GM13977 (cell line): ENCODE measurements around the gene RASGEF1B.

Source experiments
- DNase-seq: peaks from one replicate; pipeline ENCODE4 v3.0.0; 2012; ENCODE audit warnings: low spot score
- CTCF ChIP-seq: IDR thresholded peaks from 2 replicates; pipeline ENCODE4 v1.5.1; 2012; ENCODE audit warnings: mild to moderate bottlenecking, control low read depth; ENCODE audit not compliant: insufficient read depth; ENCODE audit errors: extremely low read depth, missing control alignments
- in situ Hi-C: fragments of 300-500 bp; cut with MboI; formaldehyde crosslinking; loops from one replicate; pipeline ENCODE4 v1.12.0; 2022; ENCODE audit warnings: low sequenced_read_pairs, low pct_unique_long_range_greater_than_20kb, mixed read lengths, inconsistent platforms; ENCODE audit not compliant: unreplicated experiment

Gene RASGEF1B

DNA sequence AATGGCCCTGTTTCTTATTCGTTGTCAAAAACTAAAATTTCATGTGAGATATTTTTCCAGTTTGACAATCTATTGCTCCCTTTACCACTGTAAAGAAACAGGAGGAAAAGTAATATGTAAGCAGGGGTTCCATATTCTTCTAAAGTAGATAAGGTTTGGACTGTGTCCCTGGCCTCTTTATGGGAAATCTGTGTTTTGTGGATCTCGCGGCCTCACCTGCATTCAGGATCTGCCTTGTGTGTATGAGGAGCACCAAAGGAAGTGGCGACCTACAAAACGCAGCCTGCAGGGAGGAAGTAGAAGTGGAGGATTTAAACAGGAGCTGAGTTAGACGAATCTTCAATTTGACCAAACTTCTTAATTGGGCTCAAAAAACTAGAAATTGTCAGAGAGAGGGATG, 67.0 kb downstream of the RASGEF1B start:
- in situ Hi-C loops: loop anchor here (10.0 kb wide), 1 partner anchor 800 kb away; no protein-coding TSS in a partner anchor
- TF ChIP-seq CTCF: no peak
- DNase-seq: no peak

- in situ Hi-C loops: loop anchor here (10.0 kb wide), 1 partner anchor 801 kb away; no protein-coding TSS in a partner anchor
- DNase-seq: no peak
- TF ChIP-seq CTCF: no peak
Observed at GRCh38 chr4:81404294-81404693, 67.4 kb downstream of the RASGEF1B start.

DNA sequence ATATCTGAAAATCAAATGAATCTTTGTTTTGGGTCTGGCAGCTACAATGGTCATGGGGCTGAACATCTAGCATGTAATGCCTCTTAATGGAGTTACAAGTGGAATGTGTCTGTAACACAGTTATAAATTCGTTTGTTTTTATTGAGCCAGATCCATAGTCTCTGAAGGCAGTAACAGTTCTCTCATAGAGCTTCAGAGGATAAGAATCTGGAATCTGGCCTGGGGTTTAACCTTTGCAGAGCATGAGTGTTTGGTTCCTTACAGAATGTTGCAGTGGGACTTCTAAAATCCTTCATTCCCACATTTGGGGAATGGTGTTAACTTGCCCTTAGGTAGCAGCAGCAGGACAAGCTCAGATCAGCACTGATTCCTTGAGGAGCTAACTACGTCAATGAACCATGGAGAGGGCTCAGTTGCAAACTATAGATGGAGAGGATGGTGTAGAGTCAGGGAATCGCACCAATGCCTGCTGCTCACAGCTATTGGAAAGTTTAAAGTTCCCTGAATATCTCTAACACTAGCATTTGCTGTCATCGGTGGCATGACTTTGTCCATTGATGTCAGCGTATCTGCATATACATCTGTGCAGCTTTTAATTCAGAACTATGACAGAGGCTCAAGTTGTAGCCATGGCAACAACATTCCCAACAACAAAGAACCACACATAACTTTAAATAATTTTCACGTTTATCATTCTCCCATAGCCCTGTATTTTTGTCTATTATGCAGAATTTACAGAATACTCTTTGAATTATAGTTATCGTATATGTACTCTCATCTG, 72.2 kb downstream of the RASGEF1B start:
- DNase-seq: no peak
- no peak for TF ChIP-seq CTCF
- in situ Hi-C loops: loop anchor here (10.0 kb wide), 1 partner anchor 805 kb away; no protein-coding TSS in a partner anchor

- no peak for DNase-seq
- in situ Hi-C loops: no loop called here
- TF ChIP-seq CTCF: no peak
Observed at GRCh38 chr4:81398379-81398778, 73.3 kb downstream of the RASGEF1B start.

GRCh38 chr4:81397635-81398034, 74.1 kb downstream of the RASGEF1B start:
- no peak for DNase-seq
- in situ Hi-C loops: no loop called here
- no peak for TF ChIP-seq CTCF

GRCh38 chr4:81395239-81395638, 76.5 kb downstream of the RASGEF1B start:
- TF ChIP-seq CTCF: no peak
- in situ Hi-C loops: no loop called here
- no peak for DNase-seq
